ENCODE results near the gene PRKCZ.

Gene PRKCZ

GRCh38 chr1:2213576-2214505 is 163.6 kb downstream of the PRKCZ start:
- DNase-seq: no peak

- DNase-seq: no peak
These were observed 164.5 kb downstream of the PRKCZ start for GRCh38 chr1:2214541-2215241.

GRCh38 chr1:2215329-2215728 is 165.1 kb downstream of the PRKCZ start:
- DNase-seq: no peak

DNA sequence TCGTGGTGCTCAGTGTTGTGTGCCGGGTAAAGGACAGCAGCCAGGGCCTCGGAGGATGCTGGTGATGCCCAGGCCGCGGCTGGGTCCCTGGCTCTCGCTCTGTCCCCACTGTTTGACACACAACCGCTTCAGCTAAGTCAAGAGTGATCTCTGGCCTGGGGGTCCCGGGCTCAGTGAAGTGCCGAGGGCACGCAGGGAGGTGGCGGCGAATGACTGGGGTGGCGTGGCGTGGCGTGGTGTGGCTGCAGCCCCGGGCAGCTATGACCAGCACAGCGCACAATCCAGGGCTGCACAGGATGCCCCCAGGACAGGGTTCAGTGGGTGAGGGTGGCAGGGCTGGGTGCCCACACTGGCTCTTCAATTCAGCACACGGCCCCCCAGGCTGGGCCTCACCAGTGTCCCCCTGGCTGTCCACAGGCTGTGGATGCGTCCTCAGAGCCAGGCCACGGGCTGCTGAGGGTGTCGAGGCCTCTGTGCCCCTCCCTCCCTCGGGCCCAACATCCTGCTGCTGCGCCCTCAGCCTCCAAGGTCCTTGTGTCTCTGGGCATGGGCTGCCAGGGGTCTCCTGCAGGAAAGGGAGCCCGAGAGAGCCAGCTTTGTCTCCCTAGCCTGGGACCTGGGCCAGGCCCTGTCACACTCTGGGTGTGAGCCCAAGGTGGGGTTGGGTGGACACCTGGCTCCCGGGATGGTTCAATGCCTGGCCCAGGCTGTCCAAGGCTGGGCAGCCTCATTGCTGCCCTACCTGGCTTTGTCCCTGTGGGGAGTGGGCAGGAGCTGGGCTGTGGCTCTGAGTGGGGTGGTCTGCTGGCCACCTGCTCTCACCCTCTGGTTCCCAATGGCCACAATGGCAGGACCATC is 165.9 kb downstream of the PRKCZ start:
- no peak for DNase-seq

DNA sequence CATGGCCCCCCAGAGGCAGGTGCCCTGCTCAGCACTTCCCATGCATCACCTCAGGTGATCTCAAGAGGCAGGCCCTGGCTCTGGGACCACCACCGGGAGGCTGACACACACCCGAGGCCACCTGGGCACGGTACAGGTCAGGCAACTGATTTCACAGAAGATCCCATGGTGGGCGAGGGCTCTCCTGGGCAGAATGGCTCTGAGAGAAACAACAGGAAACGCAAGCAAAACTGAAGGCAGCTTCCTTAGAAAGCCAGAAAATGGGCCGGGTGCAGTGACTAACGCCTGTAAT is 166.5 kb downstream of the PRKCZ start:
- no peak for DNase-seq

GRCh38 chr1:2221271-2221670 is 171.1 kb downstream of the PRKCZ start:
- no peak for DNase-seq

DNA sequence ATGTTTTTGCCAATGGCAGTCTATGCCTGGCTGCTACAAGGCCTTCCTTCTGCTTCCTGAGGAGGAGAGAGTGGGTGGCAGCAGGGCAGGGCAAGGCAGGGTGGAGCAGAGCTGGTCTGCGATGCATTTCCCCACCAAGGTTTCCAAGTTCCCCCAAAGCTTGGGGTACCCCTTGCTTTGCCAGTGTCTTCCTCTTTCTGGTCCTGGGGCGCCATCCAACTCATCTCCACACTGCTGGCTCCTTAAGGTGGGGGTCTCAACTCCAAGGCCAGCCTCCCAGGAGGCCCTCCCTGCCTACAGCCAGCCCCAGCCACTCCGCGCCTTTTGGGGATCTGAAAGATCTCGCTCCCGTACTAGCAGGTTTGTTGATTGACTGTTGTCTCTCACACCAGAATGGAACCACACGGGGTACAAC is 174.0 kb downstream of the PRKCZ start:
- no peak for DNase-seq

- no peak for DNase-seq
These were observed 174.6 kb downstream of the PRKCZ start for GRCh38 chr1:2224631-2225428.

- DNase-seq: no peak
These were observed 176.5 kb downstream of the PRKCZ start for GRCh38 chr1:2226525-2227345.

DNA sequence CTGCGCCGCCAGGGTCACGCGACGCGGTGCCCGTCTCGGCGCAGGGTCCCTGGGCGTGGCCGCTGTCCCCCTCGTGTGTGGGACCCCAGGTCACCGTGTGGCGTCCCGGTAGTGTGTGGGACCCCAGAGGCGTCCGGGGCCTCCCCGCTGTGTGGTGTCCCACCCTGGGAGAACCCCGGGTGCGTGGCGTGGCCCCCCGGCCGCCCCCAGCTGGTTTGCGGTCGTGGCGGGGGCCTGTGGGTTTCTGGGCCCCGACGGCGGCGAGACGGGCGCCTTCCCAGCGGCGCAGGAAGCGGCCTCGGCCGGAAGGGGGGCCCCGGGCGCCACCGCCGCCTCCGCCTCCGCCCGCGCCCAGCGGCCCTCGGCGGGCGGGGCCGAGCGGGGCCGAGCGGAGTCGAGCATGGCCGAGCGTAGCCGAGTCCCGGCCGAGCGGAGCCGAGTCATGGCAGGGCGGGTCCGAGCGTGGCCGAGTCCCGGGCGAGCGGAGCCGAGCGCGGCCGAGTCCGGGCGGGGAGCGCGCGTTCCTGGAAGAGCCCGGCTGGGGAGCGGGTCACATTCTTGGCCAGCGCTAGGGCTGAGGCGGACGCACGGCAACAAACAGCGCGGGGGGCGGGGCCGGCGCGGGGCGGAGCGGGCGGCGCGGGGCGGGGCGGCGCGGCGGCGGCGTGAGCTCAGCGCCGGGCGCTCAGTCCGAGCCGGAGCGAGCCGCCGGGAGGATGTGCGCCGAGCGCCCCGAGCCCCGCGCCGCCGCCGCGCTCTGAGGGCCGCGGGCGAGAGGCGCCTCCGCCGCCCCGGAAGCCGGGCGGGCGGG is 177.3 kb downstream of the PRKCZ start:
- DNase-seq: peak; percentile 94

GRCh38 chr1:2228157-2228594 is 178.0 kb downstream of the PRKCZ start, which contains the start of gene SKI:
Gene SKI (plus strand): TSS chr1:2228319. CDS start chr1:2228767, 448 bp downstream.
- DNase-seq: no peak

DNA sequence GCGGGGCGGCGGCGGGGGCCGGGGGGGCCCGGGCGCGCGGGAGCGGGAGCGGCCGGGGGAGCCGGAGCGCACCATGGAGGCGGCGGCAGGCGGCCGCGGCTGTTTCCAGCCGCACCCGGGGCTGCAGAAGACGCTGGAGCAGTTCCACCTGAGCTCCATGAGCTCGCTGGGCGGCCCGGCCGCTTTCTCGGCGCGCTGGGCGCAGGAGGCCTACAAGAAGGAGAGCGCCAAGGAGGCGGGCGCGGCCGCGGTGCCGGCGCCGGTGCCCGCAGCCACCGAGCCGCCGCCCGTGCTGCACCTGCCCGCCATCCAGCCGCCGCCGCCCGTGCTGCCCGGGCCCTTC is 178.5 kb downstream of the PRKCZ start:
- peak; percentile 46 for DNase-seq

- DNase-seq: peak; percentile 60
These were observed 179.0 kb downstream of the PRKCZ start for GRCh38 chr1:2229037-2229864.

DNA sequence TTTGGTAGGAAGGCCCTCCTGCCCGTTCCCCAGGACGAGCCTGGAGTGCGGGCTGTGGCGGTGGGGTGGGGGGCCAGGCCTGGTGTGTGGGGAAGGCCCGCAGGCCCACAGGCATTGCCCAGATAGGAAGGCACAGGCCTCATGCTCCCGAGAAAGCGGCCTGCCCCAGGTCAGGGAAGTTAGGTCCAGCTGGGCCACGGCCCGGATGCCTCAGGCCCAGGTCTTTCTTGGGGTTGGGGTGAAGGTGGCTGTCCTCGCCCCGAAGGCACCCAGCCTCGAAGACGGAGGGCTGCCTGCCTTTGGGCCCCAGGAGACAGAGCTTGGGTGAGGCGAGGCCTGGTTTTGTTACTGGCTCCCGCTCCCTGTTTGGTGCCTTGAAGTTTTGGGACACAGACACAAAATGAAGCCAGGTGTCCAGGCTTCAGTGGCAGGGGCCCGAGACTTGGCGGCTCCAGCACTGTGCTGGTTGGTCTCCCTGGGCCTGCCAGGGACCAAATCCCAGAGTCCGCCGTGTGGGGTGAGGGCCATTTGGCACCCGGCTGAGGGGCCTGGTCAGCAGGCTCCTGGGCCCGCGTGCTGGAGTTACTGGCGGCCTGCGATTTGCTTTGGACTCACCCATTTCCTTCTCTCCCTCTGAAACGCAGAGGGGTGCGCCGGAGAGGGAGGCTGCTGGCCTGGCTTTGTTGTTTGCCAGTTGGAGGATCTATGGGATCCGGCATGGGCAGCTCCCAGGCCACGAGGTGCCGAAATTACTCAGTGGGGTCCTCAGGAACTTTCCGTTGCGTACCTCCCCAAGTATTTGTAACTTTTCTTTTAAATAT is 179.9 kb downstream of the PRKCZ start:
- no peak for DNase-seq

DNA sequence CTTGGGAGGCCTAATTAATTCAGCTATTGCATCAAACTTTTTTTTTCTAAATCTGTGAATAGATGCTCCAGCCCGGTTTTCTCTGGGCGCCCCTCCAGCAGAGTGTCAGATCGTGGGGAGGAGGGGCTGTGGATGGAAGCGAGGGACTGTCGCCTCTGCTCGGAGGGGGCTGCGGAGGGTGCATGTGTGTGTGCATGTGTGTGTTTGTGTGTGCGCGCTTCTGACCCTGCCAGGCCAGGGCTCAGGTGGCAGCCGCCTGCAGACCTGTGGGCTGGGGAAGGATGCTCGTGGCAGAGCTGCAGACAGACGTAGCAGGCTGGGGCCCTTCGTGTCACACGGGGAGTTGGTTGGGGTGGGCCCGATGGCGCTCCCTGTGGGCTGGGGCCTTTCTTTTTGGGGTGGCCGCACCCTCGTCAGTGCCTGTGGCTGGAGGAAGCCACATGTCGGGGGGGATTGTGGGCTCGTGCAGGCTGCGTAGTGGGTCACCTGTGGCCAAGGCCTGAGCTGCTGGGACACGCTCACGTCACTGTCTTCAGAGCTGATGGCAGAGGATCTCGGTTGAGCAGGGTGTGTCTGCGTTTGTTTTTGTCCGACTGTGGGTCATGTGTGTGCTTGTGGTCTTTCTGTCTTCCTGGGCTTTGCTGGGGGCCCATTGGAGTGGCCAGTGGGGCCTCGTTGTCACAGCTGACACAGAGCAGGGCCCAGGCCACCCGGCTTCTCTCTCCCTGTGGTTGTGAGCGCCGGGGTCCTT is 180.7 kb downstream of the PRKCZ start:
- peak; percentile 45 for DNase-seq

DNA sequence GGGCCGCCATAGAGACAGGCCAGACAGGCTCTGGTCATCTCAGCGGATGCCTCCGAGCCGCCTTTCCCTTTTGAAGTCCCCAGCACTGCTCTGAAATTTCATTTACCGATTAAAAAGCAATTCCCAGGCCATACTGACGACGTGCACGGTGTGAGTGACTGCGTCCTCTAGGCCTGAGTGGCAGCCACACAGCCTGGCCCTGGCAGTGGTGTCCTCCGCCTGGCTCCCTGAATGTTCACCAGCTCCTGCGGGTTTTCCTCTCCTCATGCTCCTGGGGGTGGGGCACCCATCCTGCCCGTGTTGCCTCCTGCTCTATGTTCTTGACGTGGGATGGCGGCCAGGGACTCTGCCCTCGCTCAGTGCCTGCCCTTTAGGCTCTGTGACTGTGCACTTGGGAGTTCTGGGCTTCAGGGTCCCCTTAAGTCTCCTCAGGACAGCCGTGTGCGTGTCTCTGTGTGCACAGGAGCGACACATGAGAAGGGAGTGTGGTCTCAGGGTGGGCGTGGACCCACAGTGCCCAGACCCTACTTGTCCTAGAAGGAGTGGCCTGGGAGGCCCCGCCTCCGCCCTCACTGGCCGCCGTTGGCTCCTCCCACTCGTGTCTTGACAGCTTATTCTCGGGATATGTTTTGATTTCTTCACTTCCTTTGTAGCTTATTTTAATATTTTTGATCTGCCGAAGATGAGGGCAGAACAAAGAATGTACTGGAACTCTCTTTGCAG is 181.5 kb downstream of the PRKCZ start:
- peak; percentile 68 for DNase-seq

- no peak for DNase-seq
These were observed 182.2 kb downstream of the PRKCZ start for GRCh38 chr1:2232255-2232915.
